ENCODE measurements around the gene CUL7.

DNA sequence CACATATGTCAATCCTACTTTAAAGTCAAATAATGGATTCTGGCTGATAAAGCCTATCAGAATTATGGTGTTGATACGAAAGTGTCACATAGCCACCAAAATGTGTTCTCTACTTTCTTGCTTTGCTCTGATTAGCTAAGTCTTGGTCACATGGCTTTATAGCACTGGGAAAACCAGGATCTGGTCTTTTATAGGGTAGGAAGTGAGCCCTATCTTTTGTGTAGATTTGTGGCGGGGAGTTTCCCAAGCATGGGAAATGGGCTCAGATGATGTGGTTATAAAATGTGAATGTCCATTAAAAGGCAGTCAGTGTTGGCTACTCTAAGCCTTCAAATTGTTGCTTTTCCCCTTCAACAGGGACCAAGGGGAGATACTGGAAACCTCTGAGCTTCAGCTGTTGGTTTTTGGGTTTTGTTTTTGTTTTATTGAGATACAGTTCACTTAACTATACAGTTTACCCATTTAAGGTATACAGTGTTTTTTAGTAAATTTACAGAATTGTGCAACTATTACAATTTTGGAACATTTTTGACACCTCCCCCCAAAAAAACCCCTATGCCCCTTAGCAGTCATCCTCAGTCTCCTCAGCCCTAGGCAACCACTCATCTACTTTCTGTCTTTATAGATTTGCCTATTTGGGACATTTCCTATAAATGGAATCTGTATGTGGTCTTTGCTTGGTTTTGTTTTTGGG, 20.0 kb downstream of the CUL7 start:
- TF ChIP-seq, protein P1, sequence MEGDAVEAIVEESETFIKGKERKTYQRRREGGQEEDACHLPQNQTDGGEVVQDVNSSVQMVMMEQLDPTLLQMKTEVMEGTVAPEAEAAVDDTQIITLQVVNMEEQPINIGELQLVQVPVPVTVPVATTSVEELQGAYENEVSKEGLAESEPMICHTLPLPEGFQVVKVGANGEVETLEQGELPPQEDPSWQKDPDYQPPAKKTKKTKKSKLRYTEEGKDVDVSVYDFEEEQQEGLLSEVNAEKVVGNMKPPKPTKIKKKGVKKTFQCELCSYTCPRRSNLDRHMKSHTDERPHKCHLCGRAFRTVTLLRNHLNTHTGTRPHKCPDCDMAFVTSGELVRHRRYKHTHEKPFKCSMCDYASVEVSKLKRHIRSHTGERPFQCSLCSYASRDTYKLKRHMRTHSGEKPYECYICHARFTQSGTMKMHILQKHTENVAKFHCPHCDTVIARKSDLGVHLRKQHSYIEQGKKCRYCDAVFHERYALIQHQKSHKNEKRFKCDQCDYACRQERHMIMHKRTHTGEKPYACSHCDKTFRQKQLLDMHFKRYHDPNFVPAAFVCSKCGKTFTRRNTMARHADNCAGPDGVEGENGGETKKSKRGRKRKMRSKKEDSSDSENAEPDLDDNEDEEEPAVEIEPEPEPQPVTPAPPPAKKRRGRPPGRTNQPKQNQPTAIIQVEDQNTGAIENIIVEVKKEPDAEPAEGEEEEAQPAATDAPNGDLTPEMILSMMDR (IDR thresholded peaks at IDR 0.05) = no peak
- TF ChIP-seq POLR2A (IDR thresholded peaks at IDR 0.05) = no peak
- TF ChIP-seq EP300 (IDR thresholded peaks at IDR 0.05) = no peak
- no peak for TF ChIP-seq POLR2AphosphoS5 (IDR thresholded peaks at IDR 0.05)
